GM12878 (cell line): ENCODE measurements around the gene MTRFR.

Source experiments
- CBX5 ChIP-seq: sonication (generic); IDR thresholded peaks from 2 replicates; pipeline ENCODE4 v1.6.1; 2016; ENCODE audit warnings: low read depth, moderate library complexity, mild to moderate bottlenecking, inconsistent platforms
- EED ChIP-seq: sonication (generic); IDR thresholded peaks from 2 replicates; pipeline ENCODE4 v1.6.1; 2016; ENCODE audit warnings: antibody characterized with exemption, low read depth
- PKNOX1 ChIP-seq: fragments of 450-650 bp; IDR thresholded peaks from 2 replicates; pipeline ENCODE4 v1.6.1; 2016; ENCODE audit warnings: mild to moderate bottlenecking
- RAD21 ChIP-seq: IDR thresholded peaks from 2 replicates; pipeline ENCODE4 v1.6.1; 2011; ENCODE audit warnings: mild to moderate bottlenecking, low read depth, low read length, moderate library complexity; ENCODE audit not compliant: insufficient read depth
- REST ChIP-seq: IDR thresholded peaks from 2 replicates; pipeline ENCODE4 v1.6.1; 2012; ENCODE audit warnings: mild to moderate bottlenecking, low read depth, low read length
- SMAD1 ChIP-seq: fragments of 450-650 bp; IDR thresholded peaks from 2 replicates; pipeline ENCODE4 v1.6.1; 2018; ENCODE audit warnings: mild to moderate bottlenecking, low read depth; ENCODE audit not compliant: partially characterized antibody
- SMC3 ChIP-seq: IDR thresholded peaks from 2 replicates; pipeline ENCODE4 v1.6.1; 2011; ENCODE audit warnings: low read length, improper control_type of control experiment, borderline replicate concordance
- TBL1XR1 ChIP-seq: IDR thresholded peaks from 2 replicates; pipeline ENCODE4 v1.6.1; 2012; ENCODE audit warnings: low read depth, low read length, improper control_type of control experiment

GRCh38 chr12:123271001-123271668, 37.9 kb downstream of the MTRFR start:
- TF ChIP-seq CBX5 (no peak), RAD21 (peak; percentile 74), SMAD1 (no peak), PKNOX1 (no peak), EED (no peak), SMC3 (peak; percentile 38; the same call in 1 of the 2 replicates), TBL1XR1 (no peak), REST (no peak)
